Raji (cell line): ENCODE results near the gene CYP4F12.

ENCODE experiments used
- POLR2A ChIP-seq: IDR thresholded peaks from 2 replicates; pipeline ENCODE4 v1.6.1; 2011; ENCODE audit warnings: low read depth, low read length, control low read depth; ENCODE audit not compliant: insufficient read depth

CYP4F12 gene

DNA sequence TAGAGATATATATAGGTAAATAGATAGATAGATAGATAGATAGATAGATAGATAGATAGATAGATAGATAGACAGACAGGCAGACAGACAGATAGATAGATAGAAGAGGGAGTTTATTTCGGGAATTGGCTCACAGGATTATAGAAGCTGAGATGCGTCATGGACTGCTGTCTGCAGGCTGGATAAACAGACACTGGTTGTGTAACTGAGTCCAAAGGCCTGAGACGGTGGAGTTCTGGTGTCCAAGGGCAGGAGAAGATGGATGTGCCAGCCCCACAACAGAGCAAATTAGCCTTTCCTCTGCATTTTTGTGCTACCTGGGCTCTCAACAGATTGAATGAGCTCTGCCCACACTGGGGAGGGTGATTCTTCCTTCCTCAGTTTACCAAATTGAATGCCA is 29.5 kb upstream of the CYP4F12 start:
- no peak for TF ChIP-seq POLR2A

DNA sequence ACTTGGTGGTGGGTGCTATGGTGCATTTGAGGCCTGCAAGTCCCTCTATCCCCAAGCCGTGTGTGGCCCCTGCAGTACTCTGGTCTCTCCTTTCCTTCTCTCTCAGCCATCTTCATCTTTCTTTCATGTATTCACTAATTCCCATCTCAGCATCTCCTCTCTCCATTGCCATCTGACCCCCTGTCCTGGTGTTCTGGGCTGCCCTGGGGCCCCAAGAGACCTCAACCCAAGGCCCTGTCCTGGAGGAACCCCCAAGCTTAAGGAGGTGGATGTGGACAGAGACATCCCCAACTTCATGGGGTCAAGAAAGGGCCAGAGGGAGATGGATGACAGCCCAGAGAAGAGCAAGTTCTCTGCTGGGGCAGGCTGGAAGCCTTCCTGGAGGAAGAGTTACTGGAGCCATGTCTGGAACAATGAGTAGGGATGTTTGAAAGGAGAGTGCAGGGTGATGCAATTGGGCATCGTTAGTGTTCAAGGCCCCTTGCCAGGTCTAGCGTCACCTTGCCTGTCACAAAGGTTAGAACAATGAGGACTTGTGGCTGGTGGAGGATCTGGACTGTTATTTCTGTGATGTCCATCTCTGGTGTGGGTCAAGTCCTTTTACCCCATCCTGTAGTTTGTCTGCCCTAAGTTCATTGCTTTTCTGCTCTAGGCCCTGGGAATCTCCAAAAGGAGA is 28.7 kb upstream of the CYP4F12 start:
- TF ChIP-seq POLR2A, result no peak

- no peak for TF ChIP-seq POLR2A
Measured at GRCh38 chr19:15644816-15645215, 28.1 kb upstream of the CYP4F12 start.

DNA sequence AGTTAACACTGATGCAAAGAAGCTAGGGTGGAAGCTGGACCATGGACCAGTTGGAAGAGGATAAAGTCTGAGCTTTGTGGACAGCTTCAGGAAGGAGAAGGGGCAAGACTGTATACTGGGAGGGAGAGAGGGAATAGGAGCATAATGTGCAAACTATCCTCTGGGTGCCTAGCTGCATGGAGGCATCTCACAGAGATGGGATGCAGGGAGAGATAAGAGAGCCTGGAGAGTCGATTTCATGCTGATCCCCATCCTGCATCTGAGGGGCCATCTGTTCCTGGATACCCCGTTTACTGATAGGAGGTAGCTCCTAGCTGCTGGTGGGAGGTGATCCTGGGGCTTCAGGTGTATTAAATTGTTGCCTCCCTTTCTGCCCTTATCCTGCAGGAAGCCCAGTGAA is 23.4 kb upstream of the CYP4F12 start:
- TF ChIP-seq POLR2A, result no peak

GRCh38 chr19:15651791-15652190 is 21.1 kb upstream of the CYP4F12 start:
- no peak for TF ChIP-seq POLR2A

DNA sequence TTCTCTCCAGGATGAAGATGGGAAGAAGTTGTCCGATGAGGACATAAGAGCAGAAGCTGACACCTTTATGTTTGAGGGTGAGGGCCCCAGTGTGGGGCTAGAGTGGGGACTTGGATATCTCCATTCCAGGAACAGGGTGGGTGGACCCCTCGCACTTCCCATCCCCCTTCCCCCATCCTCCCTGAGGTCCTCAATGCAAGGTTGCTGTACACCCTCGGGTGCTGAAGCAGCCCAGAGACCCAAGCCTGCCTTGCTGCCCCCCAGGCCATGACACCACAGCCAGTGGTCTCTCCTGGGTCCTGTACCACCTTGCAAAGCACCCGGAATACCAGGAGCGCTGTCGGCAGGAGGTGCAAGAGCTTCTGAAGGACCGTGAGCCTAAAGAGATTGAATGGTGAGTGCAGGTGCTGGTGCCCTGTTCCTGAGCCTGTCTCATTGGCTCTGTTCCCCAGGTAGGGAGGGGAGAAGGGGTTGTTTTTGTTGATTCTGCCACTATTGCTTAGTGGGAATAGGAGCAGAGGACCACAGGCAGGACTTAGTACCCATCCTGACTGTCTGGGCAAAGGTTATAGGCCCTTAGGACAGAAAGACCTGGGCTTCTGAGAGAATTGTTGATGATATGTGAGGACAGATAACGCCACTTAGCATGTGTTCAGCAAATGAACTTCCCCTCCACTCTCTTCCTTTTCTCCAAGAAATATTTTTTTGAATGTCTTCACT is 20.2 kb upstream of the CYP4F12 start:
- TF ChIP-seq POLR2A, result no peak

- TF ChIP-seq POLR2A, result no peak
Measured at GRCh38 chr19:15656467-15656866, 16.4 kb upstream of the CYP4F12 start.

- no peak for TF ChIP-seq POLR2A
Measured at GRCh38 chr19:15663247-15663646, 9.6 kb upstream of the CYP4F12 start.

DNA sequence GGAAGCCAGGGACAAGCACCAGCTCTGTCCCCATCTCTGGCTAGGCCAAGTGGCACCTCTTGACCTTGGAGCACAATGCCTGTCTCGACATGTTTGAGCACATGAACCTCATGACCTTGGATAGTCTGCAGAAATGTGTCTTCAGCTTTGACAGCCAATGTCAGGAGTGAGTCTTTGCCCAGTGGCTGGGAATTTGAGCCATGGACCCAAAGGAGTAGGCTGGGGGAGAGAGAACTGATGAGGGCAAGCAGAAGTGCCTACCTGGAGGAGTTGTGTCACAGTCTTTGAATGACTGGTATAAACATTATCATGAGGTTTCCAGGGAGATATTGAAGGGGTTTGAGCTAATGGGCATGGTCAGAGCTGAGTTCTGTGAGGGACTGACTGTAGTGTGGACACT is 6.7 kb upstream of the CYP4F12 start:
- no peak for TF ChIP-seq POLR2A

GRCh38 chr19:15666883-15667282 is 6.0 kb upstream of the CYP4F12 start:
- TF ChIP-seq POLR2A, result no peak

DNA sequence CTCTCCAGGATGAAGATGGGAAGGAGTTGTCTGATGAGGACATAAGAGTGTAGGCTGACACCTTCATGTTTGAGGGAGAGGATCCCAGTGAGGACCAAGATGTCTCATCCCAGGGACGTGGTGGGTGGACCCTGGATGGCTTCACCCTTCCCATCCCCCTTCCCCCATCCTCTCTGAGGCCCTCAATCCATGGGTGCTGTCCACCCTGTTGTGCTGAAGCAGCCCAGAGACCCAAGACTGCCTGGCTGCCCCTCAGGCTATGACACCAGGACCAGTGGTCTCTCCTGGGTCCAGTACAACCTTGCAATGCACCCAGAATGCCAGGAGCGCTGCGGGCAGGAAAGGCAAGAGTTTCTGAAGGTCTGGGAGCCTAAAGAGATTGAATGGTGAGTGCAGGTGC is 3.4 kb upstream of the CYP4F12 start:
- TF ChIP-seq POLR2A, result no peak

DNA sequence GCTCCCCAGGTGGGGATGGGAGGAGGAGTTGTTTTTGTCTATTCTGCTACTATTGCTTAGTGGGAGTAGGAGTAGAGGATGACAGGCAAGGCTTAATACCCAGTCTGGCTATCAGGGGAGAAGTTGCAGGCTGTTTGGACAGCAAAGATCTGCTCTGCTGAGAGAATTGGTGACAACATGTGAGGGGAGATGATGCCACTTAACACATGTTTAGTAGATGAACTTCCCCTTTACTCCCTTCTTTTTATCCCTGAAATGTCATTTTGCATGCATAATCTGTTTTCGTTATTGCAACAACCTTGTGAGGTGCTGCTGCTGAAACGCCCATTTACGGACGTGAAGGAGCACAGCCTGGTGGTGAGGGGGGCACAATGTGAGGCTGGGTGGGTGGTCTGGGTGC is 3.0 kb upstream of the CYP4F12 start:
- no peak for TF ChIP-seq POLR2A

GRCh38 chr19:15671237-15671821 is 1.6 kb upstream of the CYP4F12 start:
- no peak for TF ChIP-seq POLR2A

GRCh38 chr19:15671891-15672579 is 852 bp upstream of the CYP4F12 start:
- no peak for TF ChIP-seq POLR2A

- no peak for TF ChIP-seq POLR2A
Measured at GRCh38 chr19:15673176-15673654, 328 bp downstream of the CYP4F12 start.

- TF ChIP-seq POLR2A, result no peak
Measured at GRCh38 chr19:15675560-15675959, 2.7 kb downstream of the CYP4F12 start.
